ENCODE data around the gene METAP2.

- no peak for TF ChIP-seq CTCF (optimal IDR thresholded peaks at IDR 0.05 in 1 of 3, IDR thresholded peaks at IDR 0.05 in 1 of 3, conservative IDR thresholded peaks at IDR 0.05 in 1 of 3; ENCODE audit: extremely low read depth in 1 of 3, insufficient read depth in 2 of 3, low read length in 3 of 3)
- no peak for TF ChIP-seq EZH2 (IDR thresholded peaks at IDR 0.05; ENCODE audit: low read length)
Measured at GRCh38 chr12:95533985-95534384, 60.0 kb downstream of the METAP2 start.
